SU-DHL-6 (cell line): Measurements from ENCODE around the gene EPB41L2.

Experiments
- H2AFZ ChIP-seq: fragments of 200-600 bp; sonication (generic); 2 replicates; pipeline ENCODE4 v1.6.1; 2014; ENCODE audit warnings: low read depth, mild to moderate bottlenecking, moderate library complexity, mixed read lengths, antibody characterized with exemption, low read length; ENCODE audit not compliant: severe bottlenecking
- H3F3A ChIP-seq: fragments of 200-600 bp; shearing (Covaris generic); 2 replicates; pipeline ENCODE4 v1.6.0; 2016; ENCODE audit warnings: antibody characterized with exemption, mild to moderate bottlenecking; ENCODE audit not compliant: insufficient read depth
- H3K27ac ChIP-seq: fragments of 200-600 bp; sonication (generic); 2 replicates; pipeline ENCODE4 v1.5.1; 2016; ENCODE audit warnings: low read depth, mild to moderate bottlenecking, low read length, moderate library complexity, mixed read lengths
- H3K27me3 ChIP-seq: fragments of 200-600 bp; sonication (generic), shearing (Covaris generic); 2 replicates; pipeline ENCODE4 v1.6.0; 2014; ENCODE audit warnings: mild to moderate bottlenecking, low read length
- H3K36me3 ChIP-seq: fragments of 200-600 bp; sonication (generic); 2 replicates; pipeline ENCODE4 v1.6.1; 2014; ENCODE audit warnings: mild to moderate bottlenecking, low read length, mixed read lengths
- H3K4me2 ChIP-seq: fragments of 300-600, 200-600 bp; shearing (Covaris generic), sonication (generic); 2 replicates; pipeline ENCODE4 v1.6.0; 2014; ENCODE audit warnings: low read length, low read depth, mild to moderate bottlenecking; ENCODE audit not compliant: poor library complexity, severe bottlenecking
- H3K4me3 ChIP-seq: fragments of 200-600 bp; sonication (generic); 2 replicates; pipeline ENCODE4 v1.5.1; 2014; ENCODE audit warnings: antibody characterized with exemption, low read length, mild to moderate bottlenecking, mixed read lengths; ENCODE audit not compliant: insufficient read depth, poor library complexity, severe bottlenecking
- H3K79me2 ChIP-seq: fragments of 200-600 bp; sonication (generic); 2 replicates; pipeline ENCODE4 v1.6.1; 2014; ENCODE audit warnings: mild to moderate bottlenecking, low read length, moderate library complexity; ENCODE audit not compliant: insufficient read depth
- H3K9ac ChIP-seq: fragments of 200-600 bp; sonication (generic); 2 replicates; pipeline ENCODE4 v1.7.0; 2014; ENCODE audit warnings: mild to moderate bottlenecking, low read length
- H3K9me2 ChIP-seq: fragments of 200-600 bp; sonication (generic); replicated peaks from 2 replicates; pipeline ENCODE4 v1.6.1; 2014; ENCODE audit warnings: low read length; ENCODE audit not compliant: insufficient read depth
- H3K9me3 ChIP-seq: fragments of 200-600 bp; sonication (generic); 2 replicates; pipeline ENCODE4 v1.6.1; 2014; ENCODE audit warnings: low read length, mixed read lengths; ENCODE audit not compliant: insufficient read depth
- H4K20me1 ChIP-seq: fragments of 200-600 bp; sonication (generic); 2 replicates; pipeline ENCODE4 v1.6.1; 2014; ENCODE audit warnings: low read depth, mild to moderate bottlenecking, antibody characterized with exemption, low read length, moderate library complexity, mixed read lengths
- EZH2phosphoT487 ChIP-seq: fragments of 200-600 bp; sonication (generic), shearing (Covaris generic); conservative IDR thresholded peaks from 2 replicates; pipeline ENCODE4 v1.6.1; 2018; ENCODE audit warnings: mild to moderate bottlenecking, antibody characterized with exemption, low read length, moderate library complexity, mixed read lengths
- TF ChIP-seq, protein P1 (sequence below): fragments of 200-600 bp; sonication (generic); IDR thresholded peaks from one replicate; pipeline ENCODE4 v1.5.1; 2017; ENCODE audit warnings: antibody characterized with exemption, mild to moderate bottlenecking, low read length, moderate library complexity; ENCODE audit not compliant: insufficient read depth, poor library complexity, severe bottlenecking

EPB41L2 gene

DNA sequence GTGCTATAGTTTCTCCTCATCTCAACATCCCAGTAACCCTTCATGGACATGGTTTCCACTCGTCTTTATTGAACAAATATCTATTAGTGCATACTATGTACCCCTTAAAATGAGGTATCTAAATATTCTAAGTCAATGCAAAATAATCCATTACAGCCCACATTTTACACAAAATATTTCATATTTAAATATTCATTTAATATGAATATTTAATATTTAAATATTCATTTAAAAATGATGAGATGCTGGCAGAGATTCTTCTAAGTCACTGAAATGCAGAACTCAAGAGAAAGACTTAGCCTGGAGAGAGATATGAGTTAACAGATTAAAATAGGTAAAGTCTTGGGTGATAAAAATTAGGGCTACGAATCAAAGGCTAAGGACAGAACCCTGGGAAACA is 17.9 kb downstream of the EPB41L2 start:
- Histone ChIP-seq H3K9me3 (no peaks in the 10 kb centered on the region), H3K79me2 (no peaks in the 10 kb centered on the region), H3K9me2 (no peaks in the 10 kb centered on the region), H3K4me2 (no peak overlapping the region), H3F3A (no peaks in the 10 kb centered on the region), H3K27me3 (no peaks in the 10 kb centered on the region), H3K36me3 (no peaks in the 10 kb centered on the region), H2AFZ (no peak overlapping the region), H4K20me1 (no peaks in the 10 kb centered on the region), H3K9ac (no peak overlapping the region), H3K4me3 (no peak overlapping the region), H3K27ac (no peak overlapping the region)
- no peak for TF ChIP-seq EZH2phosphoT487
- TF ChIP-seq, protein P1, sequence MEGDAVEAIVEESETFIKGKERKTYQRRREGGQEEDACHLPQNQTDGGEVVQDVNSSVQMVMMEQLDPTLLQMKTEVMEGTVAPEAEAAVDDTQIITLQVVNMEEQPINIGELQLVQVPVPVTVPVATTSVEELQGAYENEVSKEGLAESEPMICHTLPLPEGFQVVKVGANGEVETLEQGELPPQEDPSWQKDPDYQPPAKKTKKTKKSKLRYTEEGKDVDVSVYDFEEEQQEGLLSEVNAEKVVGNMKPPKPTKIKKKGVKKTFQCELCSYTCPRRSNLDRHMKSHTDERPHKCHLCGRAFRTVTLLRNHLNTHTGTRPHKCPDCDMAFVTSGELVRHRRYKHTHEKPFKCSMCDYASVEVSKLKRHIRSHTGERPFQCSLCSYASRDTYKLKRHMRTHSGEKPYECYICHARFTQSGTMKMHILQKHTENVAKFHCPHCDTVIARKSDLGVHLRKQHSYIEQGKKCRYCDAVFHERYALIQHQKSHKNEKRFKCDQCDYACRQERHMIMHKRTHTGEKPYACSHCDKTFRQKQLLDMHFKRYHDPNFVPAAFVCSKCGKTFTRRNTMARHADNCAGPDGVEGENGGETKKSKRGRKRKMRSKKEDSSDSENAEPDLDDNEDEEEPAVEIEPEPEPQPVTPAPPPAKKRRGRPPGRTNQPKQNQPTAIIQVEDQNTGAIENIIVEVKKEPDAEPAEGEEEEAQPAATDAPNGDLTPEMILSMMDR: no peak

DNA sequence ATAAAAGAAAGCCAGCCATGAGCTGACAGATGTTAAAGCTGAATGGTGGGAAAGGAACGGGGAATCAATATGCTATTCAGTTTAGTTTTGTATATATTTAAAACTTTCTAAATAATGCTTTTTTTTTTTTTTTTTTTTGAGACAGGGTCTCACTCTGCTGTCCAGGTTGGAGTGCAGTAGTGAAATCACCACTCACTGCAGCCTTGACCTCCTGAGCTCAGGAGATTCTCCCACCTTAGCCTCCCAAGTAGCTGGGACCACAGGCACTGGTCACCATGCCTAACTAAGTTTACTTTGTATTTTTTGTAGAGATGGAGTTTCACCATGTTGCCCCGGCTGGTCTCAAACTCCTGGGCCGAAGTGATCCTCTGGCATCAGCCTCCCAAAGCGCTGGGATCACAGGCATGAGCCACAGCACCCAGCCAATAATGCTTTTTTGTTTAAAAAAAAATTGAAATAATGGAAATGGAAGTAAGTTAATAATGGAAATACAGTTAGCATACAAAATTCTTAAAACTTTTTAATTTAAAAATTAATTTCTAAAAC is 19.1 kb downstream of the EPB41L2 start:
- H4K20me1 ChIP-seq: no peaks in the 10 kb centered on the region
- no peaks in the 10 kb centered on the region for H3K36me3 ChIP-seq
- no peak overlapping the region for H3K9ac ChIP-seq
- H3K27ac ChIP-seq: no peak overlapping the region
- no peak overlapping the region for H3K4me3 ChIP-seq
- no peaks in the 10 kb centered on the region for H3K79me2 ChIP-seq
- H3K9me3 ChIP-seq: no peaks in the 10 kb centered on the region
- H3K9me2 ChIP-seq: no peaks in the 10 kb centered on the region
- H3F3A ChIP-seq: no peaks in the 10 kb centered on the region
- TF ChIP-seq, protein P1: no peak
- TF ChIP-seq EZH2phosphoT487: no peak
- no peak overlapping the region for H3K4me2 ChIP-seq
- H2AFZ ChIP-seq: no peak overlapping the region
- no peaks in the 10 kb centered on the region for H3K27me3 ChIP-seq

DNA sequence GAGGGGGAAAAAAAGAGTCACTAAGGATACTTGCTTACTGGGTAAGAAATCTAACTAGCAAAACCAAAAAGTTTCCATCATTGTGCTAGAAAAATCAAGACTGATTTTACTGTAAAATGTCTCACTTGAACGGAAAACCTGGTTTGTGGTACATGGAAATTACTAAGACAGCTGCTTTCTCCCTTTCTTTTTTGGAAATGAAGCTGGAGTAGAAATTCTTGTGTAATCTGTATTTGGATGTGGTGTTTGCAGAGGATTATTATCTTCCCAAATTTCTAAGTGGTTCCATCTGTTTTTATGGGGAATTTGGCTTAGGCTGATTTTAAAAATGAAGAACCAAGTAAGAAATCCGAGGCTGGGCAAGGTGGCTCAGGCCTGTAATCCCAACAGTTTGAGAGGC is 20.4 kb downstream of the EPB41L2 start:
- Histone ChIP-seq H3K9me2 (no peaks in the 10 kb centered on the region), H3F3A (no peaks in the 10 kb centered on the region), H3K27ac (no peak overlapping the region), H3K36me3 (no peaks in the 10 kb centered on the region), H2AFZ (no peak overlapping the region), H4K20me1 (no peaks in the 10 kb centered on the region), H3K4me3 (no peak overlapping the region), H3K9ac (no peak overlapping the region), H3K4me2 (no peak overlapping the region), H3K27me3 (no peaks in the 10 kb centered on the region), H3K79me2 (no peaks in the 10 kb centered on the region), H3K9me3 (no peaks in the 10 kb centered on the region)
- TF ChIP-seq EZH2phosphoT487: no peak
- TF ChIP-seq, protein P1: no peak
